Stomach (tissue), 9 donors: Measurements from ENCODE around the gene ACKR3. TPM values are rescaled to one million over a fixed set of nuclear protein-coding genes. Genes with fewer than 3 reads are reported as not detected.

ENCODE experiments used
- DNase-seq, 2 donors: peaks; one replicate each; pipeline versions ENCODE4 v3.0.0 to v3.0.0-alpha.2; 2013 to 2019
- H3K27ac ChIP-seq, 5 donors: fragments of 200-600 bp in 4 of 5; sonication (generic) in 4 of 5; one replicate each; pipeline ENCODE4 v1.5.1; 2013 to 2019; ENCODE audit warnings: mild to moderate bottlenecking in 1 of 5, moderate library complexity in 1 of 5
- H3K27me3 ChIP-seq, 3 donors: fragments of 200-600 bp; sonication (generic); one replicate each; pipeline ENCODE4 v1.5.1; 2017 to 2019; ENCODE audit warnings: mixed run types in 1 of 3
- H3K36me3 ChIP-seq, 4 donors: fragments of 200-600 bp; sonication (generic); 1 replicate in 3 of 4; 2 replicates in 1 of 4; pipeline ENCODE4 v1.5.1; 2016 to 2019
- H3K4me1 ChIP-seq, 4 donors: fragments of 200-600 bp; sonication (generic); one replicate each; pipeline ENCODE4 v1.5.1; 2016 to 2019
- H3K4me3 ChIP-seq, 4 donors: fragments of 200-600 bp; sonication (generic) in 3 of 4; one replicate each; pipeline ENCODE4 v1.5.1; 2016 to 2019; ENCODE audit warnings: mild to moderate bottlenecking in 1 of 4
- H3K9me3 ChIP-seq, 4 donors: fragments of 200-600 bp; sonication (generic); one replicate each; pipeline ENCODE4 v1.5.1; 2016 to 2019
- CTCF ChIP-seq, 7 experiments: fragments of 450-650 bp in 4 of 7; fragments of 200-600 bp in 3 of 7; sonication (generic) in 3 of 7; IDR thresholded peaks; one replicate each; pipeline ENCODE4 v1.5.1; 2016 to 2019; ENCODE audit warnings: antibody characterized with exemption in 7 of 7, control low read depth in 2 of 7, mild to moderate bottlenecking in 1 of 7
- EP300 ChIP-seq: sonication (generic); formaldehyde crosslinking; IDR thresholded peaks from one replicate; pipeline ENCODE4 v1.6.1; 2017; ENCODE audit warnings: antibody characterized with exemption
- POLR2A ChIP-seq, 4 donors: fragments of 450-650 bp; IDR thresholded peaks; one replicate each; pipeline ENCODE4 v1.6.1; 2016; ENCODE audit warnings: antibody characterized with exemption in 4 of 4, control low read depth in 2 of 4, mild to moderate bottlenecking in 1 of 4, moderate library complexity in 1 of 4
- POLR2AphosphoS5 ChIP-seq, 3 donors: sonication (generic); formaldehyde crosslinking; IDR thresholded peaks; one replicate each; pipeline ENCODE4 v1.6.1; 2016; ENCODE audit warnings: antibody characterized with exemption in 3 of 3
- WGBS, 5 donors: extraction: QIAGEN DNeasy Blood & Tissue Kit in 3 of 5; methylation state at CpG; one replicate each; pipeline versions ENCODE4 v1.1.5 to v1.1.7; 2013 to 2018; 5-methylcytosine and 5-hydroxymethylcytosine counted together
- intact Hi-C: fragments of 100-400 bp; cut with DNase I; formaldehyde crosslinking; loops from one replicate; pipeline ENCODE4 v1.15.1; 2023; ENCODE audit warnings: low total_unique reads
- polyA plus RNA-seq, 3 donors: library from polyadenylated mRNA; stranded (reverse); fragments of 200-250 nt; gene quantifications; one replicate each; pipeline ENCODE4 v1.2.3, GENCODE V29; 2013
- total RNA-seq, 5 donors: library from RNA; depleted of rRNA; stranded (reverse); fragments of >200 nt; gene quantifications; one replicate each; pipeline versions ENCODE4 v1.1.0 to v1.2.3, GENCODE V29; 2014 to 2016
- donor health status: healthy with polysubstance abuse.
- donor health status: Bipolar disorder and iron deficiency.
- donor health status: healthy.

ACKR3 gene
- total and polyA plus RNA-seq, 8 donors, result 5.0 to 35.0 (median 10.4) TPM

- Histone ChIP-seq H3K27ac (no peak overlapping the region), H3K9me3 (peaks cover 0 to under 1% (median 0%) of the 10 kb centered on the region in 4 donors), H3K27me3 (no peaks in the 10 kb centered on the region), H3K4me1 (no peaks in the 10 kb centered on the region), H3K36me3 (no peaks in the 10 kb centered on the region), H3K4me3 (no peak overlapping the region)
- no peak for TF ChIP-seq CTCF (IDR thresholded peaks at IDR 0.05)
- no peak for TF ChIP-seq POLR2A (IDR thresholded peaks at IDR 0.05)
- no peak for TF ChIP-seq EP300
- no peak for TF ChIP-seq POLR2AphosphoS5 (IDR thresholded peaks at IDR 0.05)
- WGBS, 5 donors, result 81 to 95% (median 90%) methylated on average over 3 to 4 of the region's 4 CpGs
- no peak for DNase-seq
- intact Hi-C loops, result no loop called here
Measured at GRCh38 chr2:236549165-236549564, 20.5 kb upstream of the ACKR3 start.

- H3K27me3 ChIP-seq, result no peaks in the 10 kb centered on the region
- H3K36me3 ChIP-seq, result no peaks in the 10 kb centered on the region
- H3K27ac ChIP-seq, result no peak overlapping the region
- H3K4me1 ChIP-seq, result no peaks in the 10 kb centered on the region
- TF ChIP-seq POLR2A (IDR thresholded peaks at IDR 0.05) (no peak), POLR2AphosphoS5 (IDR thresholded peaks at IDR 0.05) (no peak), EP300 (no peak), CTCF (IDR thresholded peaks at IDR 0.05) (no peak)
- peaks cover 0 to 9% (median 6%) of the 10 kb centered on the region in 4 donors for H3K9me3 ChIP-seq
- H3K4me3 ChIP-seq, result no peak overlapping the region
- intact Hi-C loops, result no loop called here
- DNase-seq, result no peak
- WGBS, 5 donors, result 84 to 95% (median 91%) methylated on average over 7 to 8 of the region's 8 CpGs
Measured at GRCh38 chr2:236550290-236550689, 19.3 kb upstream of the ACKR3 start.

GRCh38 chr2:236550701-236551465 lies 18.7 kb upstream of the ACKR3 start:
- Histone ChIP-seq H3K4me3 (no peak overlapping the region), H3K4me1 (no peaks in the 10 kb centered on the region), H3K27me3 (no peaks in the 10 kb centered on the region), H3K9me3 (peaks cover 0 to 9% (median 6%) of the 10 kb centered on the region in 4 donors), H3K27ac (no peak overlapping the region), H3K36me3 (no peaks in the 10 kb centered on the region)
- WGBS, 5 donors, result 73 to 87% (median 83%) methylated on average over 13 of the region's 13 CpGs
- no peak for DNase-seq
- intact Hi-C loops, result no loop called here
- TF ChIP-seq POLR2AphosphoS5 (IDR thresholded peaks at IDR 0.05), result no peak
- TF ChIP-seq CTCF (IDR thresholded peaks at IDR 0.05), result no peak
- TF ChIP-seq EP300, result no peak
- no peak for TF ChIP-seq POLR2A (IDR thresholded peaks at IDR 0.05)

GRCh38 chr2:236551471-236552211 lies 18.0 kb upstream of the ACKR3 start:
- Histone ChIP-seq H3K4me1 (no peaks in the 10 kb centered on the region), H3K9me3 (peaks cover 0 to 9% (median 6%) of the 10 kb centered on the region in 4 donors), H3K4me3 (no peak overlapping the region), H3K27ac (no peak overlapping the region), H3K36me3 (no peaks in the 10 kb centered on the region), H3K27me3 (no peaks in the 10 kb centered on the region)
- TF ChIP-seq POLR2A (IDR thresholded peaks at IDR 0.05) (no peak), CTCF (IDR thresholded peaks at IDR 0.05) (no peak), EP300 (no peak), POLR2AphosphoS5 (IDR thresholded peaks at IDR 0.05) (no peak)
- 61 to 85% (median 74%) methylated on average over 7 to 8 of the region's 8 CpGs for WGBS, 5 donors
- no peak for DNase-seq
- intact Hi-C loops, result no loop called here
